HG03565 (cell line): ENCODE data around the gene SPARCL1.
"Not testable (repeated sequence)": the region's sequence is repeated elsewhere in the genome, so short reads cannot be mapped to it uniquely, and the experiment has no call there.

Experiments
- ATAC-seq: cut with Tn5 transposase; IDR thresholded peaks from one replicate; pipeline ENCODE4 v1.9.1; 2021; ENCODE audit warnings: mild to moderate bottlenecking, moderate library complexity; ENCODE audit not compliant: unreplicated experiment

Gene SPARCL1

GRCh38 chr4:87502580-87503238 is 26.5 kb downstream of the SPARCL1 start:
- ATAC-seq: no peak

DNA sequence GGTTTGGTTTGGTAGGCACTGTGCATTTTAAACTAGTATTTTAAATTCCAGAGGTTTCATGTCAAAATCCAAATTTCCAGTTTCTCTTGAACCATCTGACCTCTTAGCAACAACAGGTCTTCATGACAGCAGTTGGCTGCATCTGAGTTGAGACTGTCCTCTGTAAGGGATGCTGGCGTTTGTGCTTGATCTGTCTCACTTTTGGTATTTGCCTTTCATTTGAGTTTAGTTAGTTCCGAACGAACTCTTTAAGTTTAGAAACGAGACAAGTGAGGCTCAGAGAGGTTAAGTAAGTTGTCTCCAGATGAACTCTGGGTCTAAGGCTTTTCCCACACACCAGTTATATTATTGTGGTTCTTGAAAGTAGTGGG is 29.1 kb downstream of the SPARCL1 start:
- ATAC-seq: peak; percentile 33

DNA sequence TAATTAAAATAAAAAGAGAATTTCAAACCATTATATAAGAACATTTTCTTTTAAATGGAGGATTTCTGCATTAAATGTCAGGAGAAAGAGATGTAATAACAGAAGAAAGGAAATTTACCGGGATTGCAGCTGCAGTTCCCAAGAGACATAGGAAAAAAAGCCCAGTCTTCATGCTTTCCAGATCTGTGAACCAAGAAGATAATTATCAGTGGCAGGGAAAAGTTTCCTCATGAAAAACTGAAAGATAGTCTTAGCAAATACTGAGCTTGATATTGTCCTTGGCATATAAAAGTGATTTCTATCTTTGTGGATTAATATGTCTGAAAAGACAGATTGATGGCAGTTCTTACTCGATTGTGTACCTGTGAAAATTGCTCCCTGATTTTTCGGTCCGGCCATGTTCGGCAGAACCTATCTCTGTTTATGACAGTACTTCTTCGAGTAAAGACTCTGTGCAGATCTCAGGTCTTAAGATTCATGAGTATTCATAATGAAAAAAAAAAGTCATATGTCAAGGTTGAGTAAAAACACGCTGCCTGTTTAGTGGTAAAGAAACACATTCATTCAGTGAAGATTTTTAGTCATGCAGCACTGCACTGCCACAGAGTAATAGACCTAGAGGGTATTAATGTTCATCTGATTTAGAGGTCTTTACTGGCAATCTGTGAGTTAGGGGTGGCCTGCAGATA is 29.6 kb downstream of the SPARCL1 start:
- peak; percentile 85 for ATAC-seq

GRCh38 chr4:87498446-87498900 is 30.7 kb downstream of the SPARCL1 start:
- peak; percentile 42 for ATAC-seq

DNA sequence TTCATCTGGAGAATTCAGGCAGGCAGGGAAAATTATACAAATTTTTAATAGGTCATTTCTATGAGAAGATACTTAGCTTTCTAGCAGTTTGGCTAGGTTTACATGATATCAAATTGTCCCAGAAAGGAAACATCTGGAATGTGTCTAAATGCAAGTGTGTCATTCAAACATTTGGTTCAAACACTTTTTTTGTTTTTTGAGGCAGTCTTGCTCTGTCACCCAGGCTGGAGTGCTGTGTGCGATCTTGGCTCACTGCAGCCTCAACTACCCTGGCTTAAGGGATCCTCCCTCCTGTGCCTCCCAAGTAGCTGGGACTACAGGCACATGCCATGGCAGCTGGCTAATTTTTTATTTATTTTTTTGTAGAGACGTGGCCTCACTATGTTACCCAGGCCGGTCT is 31.6 kb downstream of the SPARCL1 start:
- no peak for ATAC-seq

DNA sequence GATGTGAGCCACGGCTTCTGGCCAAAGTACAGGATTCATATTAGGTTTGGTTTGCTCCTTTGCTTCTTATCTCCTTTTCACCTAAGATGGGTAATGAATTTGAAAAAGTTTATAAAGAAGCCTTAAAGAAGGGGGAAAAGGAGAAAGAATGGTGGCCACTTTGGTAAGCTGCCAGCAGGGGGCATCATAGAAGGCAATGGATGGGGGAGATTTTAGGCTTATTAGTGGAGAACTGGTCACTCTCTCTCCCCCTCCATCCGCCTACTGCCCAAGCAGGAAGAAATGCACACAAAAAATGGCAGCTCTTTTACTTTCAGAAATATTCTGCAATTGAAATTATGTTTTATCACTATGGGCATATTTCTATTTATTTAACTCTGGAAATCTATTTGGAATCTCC is 32.0 kb downstream of the SPARCL1 start:
- ATAC-seq: no peak

DNA sequence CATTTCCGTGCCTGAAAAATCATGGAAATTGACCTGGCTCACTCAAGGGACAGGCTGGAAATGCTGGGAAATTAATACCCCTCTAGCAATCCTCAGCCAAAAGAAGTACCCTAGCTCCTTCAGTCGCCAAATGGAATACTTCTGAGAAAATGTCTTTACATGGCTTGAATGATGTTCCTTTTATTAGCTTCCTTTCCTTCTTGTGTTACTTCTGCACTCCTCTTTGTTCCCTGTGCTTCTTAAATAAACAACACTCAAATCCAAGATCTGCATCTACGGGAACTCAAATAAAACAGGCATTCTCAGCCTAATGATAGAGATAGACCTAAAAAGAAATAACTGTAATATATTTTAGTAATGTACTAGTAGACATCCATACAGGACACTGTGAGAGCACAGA is 36.1 kb downstream of the SPARCL1 start:
- ATAC-seq: no peak

- not testable (repeated sequence) for ATAC-seq
Measured at GRCh38 chr4:87491851-87492250, 37.3 kb downstream of the SPARCL1 start.

- no peak for ATAC-seq
Measured at GRCh38 chr4:87491436-87491835, 37.7 kb downstream of the SPARCL1 start.

DNA sequence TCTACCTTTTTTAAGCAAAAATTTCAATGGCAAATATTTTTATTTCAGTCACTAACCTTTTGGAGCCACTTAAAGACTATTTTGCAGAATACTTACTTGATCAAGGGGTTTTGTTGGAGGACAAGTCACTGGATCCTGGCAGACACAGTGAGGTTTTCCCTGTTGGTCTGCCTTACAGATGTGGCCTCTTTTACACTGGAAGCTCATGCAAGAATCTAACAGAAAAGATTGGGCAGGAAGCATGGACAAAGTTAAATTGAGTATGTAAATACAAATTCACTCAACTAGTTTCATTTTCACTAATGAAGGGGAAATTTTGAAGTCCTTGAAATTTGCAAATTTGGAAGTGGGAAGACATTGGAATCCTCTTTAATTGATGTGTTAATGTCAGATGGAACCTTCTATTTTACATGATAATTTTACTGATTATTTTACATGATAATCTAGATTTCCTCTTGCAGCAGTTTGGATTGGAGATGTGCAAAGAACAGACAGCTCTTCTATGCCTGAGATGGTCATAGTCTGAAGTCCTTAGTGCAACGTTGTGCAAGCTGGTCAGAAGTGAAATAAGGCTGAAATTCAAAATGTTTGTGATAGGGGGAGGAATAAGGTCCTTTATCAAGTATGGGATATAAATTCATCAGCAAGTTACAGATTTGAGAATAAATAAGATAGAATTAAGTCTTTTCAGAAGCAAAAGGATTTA is 38.4 kb downstream of the SPARCL1 start:
- no peak for ATAC-seq

- no peak for ATAC-seq
Measured at GRCh38 chr4:87489678-87490077, 39.5 kb downstream of the SPARCL1 start.

DNA sequence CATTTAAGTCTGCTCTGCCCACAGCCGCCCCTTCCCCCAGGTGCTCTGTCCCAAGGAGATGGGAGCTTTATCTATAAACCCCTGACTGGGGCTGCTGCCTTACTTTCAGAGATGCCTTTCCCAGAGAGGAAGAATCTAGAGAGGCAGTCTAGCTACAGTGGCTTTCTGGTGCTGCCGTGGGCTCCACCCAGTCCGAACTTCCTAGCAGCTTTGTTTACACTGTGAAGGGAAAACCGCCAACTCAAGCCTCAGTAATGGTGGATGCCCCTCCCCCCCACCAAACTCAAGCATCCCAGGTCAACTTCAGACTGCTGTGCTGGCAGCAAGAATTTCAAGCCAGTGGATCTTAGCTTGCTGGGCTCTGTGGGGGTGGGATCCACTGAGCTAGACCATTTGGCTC is 40.5 kb downstream of the SPARCL1 start:
- ATAC-seq: not testable (repeated sequence)

- not testable (repeated sequence) for ATAC-seq
Measured at GRCh38 chr4:87483247-87483646, 45.9 kb downstream of the SPARCL1 start.

GRCh38 chr4:87481377-87481776 is 47.8 kb downstream of the SPARCL1 start:
- ATAC-seq: no peak

GRCh38 chr4:87478732-87479250 is 50.4 kb downstream of the SPARCL1 start:
- ATAC-seq: no peak

GRCh38 chr4:87476934-87477333 is 52.2 kb downstream of the SPARCL1 start:
- ATAC-seq: no peak

GRCh38 chr4:87469390-87469789 is 59.8 kb downstream of the SPARCL1 start:
- ATAC-seq: no peak

DNA sequence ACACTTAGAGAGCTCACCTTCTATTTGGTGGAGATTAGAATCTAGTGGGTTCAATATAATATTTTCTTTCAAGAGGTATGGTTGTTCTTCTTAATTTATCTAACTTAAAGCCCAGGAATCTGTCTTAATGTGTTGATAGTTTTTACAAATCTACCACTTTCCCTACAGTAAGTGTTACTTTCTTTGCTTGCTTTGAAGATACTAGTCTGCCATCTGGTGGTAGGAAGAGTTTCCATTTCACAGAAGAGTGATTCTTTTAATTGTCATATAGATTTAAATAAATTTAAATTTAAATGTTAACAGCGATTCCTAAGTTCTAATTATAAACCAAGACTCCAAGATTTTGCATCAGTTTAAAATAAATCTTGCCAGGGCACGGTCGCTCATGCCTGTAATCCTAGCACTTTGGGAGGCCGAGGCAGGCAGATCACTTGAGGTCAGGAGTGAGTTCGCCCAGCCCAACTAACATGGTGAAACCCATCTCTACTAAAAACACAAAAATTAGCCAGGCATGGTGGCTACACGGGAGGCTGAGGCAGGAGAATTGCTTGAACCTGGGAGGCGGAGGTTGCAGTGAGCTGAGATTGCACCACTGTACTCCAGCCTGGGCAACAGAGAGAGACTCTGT is 63.3 kb downstream of the SPARCL1 start:
- no peak for ATAC-seq

DNA sequence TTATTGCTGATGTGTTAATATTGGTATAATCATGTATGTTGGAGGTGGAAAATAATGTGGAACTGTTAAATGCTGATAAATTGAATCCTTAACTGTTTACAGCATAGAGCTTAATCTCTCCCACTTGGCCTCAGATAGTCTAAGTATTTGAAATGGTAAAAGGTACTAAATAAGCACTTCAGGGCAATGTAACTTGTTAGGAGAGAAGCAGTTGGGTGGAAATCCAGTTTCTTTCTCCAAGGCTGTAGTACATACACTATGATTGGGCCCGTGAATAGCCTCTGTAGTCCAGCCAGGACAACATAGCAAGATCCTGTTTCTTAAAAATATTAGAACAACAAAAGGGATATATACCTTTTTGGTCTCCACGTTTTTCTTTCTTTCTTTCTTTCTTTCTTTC is 67.1 kb downstream of the SPARCL1 start:
- no peak for ATAC-seq

- no peak for ATAC-seq
Measured at GRCh38 chr4:87461281-87461700, 67.9 kb downstream of the SPARCL1 start.

GRCh38 chr4:87458913-87459312 is 70.3 kb downstream of the SPARCL1 start:
- ATAC-seq: no peak
